VCaP (cell line): ENCODE data around the gene CLVS2.

Experiments
- H3K27ac ChIP-seq: fragments of 450-650 bp; 2 replicates; pipeline ENCODE4 v1.5.1; 2017
- TF ChIP-seq, protein P1 (sequence below): fragments of 450-650 bp; conservative IDR thresholded peaks from 2 replicates; pipeline ENCODE4 v1.5.1; 2017; ENCODE audit warnings: mild to moderate bottlenecking, moderate library complexity

Gene CLVS2

DNA sequence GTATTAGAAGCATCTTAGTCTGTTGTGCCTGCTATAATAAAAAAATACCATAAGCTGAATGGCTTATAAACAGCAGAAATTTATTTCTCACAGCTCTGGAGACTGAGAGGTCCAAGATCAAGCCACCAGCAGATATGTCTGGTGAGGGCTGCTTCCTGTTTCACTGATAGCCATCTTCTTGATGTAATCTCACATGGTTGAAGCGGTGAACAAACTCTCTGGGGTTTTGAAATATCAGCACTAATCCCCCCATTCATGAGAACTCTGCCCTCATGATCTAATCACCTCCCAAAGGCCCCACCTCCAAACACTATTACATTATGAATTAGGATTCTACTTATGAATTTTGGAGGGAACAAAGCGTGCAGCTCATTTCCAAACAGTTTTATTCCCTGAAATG lies 11.6 kb upstream of the CLVS2 start:
- TF ChIP-seq, protein P1, sequence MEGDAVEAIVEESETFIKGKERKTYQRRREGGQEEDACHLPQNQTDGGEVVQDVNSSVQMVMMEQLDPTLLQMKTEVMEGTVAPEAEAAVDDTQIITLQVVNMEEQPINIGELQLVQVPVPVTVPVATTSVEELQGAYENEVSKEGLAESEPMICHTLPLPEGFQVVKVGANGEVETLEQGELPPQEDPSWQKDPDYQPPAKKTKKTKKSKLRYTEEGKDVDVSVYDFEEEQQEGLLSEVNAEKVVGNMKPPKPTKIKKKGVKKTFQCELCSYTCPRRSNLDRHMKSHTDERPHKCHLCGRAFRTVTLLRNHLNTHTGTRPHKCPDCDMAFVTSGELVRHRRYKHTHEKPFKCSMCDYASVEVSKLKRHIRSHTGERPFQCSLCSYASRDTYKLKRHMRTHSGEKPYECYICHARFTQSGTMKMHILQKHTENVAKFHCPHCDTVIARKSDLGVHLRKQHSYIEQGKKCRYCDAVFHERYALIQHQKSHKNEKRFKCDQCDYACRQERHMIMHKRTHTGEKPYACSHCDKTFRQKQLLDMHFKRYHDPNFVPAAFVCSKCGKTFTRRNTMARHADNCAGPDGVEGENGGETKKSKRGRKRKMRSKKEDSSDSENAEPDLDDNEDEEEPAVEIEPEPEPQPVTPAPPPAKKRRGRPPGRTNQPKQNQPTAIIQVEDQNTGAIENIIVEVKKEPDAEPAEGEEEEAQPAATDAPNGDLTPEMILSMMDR: no peak
- no peak overlapping the region for H3K27ac ChIP-seq

DNA sequence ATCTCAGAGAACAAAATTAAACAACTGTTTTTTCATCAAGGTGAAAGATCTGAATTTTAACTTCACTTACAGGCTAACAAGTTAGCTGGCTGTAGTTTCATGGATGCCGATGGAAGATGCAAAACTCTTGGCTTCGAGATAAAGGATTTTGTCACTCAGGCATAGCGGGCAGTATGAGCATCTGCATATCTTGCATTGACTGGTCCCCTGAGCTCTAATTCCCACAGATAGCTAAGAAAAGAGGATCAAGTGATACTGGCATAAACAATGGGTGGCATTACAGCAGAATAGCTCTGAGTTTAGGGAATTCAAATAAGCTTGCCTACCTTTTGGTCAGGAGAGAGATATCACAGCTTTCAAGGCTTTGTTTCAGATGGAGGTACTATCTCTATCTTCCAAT lies 1.8 kb upstream of the CLVS2 start:
- TF ChIP-seq, protein P1: no peak
- no peak overlapping the region for H3K27ac ChIP-seq

GRCh38 chr6:122996794-122997505 lies 915 bp downstream of the CLVS2 start:
- H3K27ac ChIP-seq: no peak overlapping the region
- TF ChIP-seq, protein P1: no peak

DNA sequence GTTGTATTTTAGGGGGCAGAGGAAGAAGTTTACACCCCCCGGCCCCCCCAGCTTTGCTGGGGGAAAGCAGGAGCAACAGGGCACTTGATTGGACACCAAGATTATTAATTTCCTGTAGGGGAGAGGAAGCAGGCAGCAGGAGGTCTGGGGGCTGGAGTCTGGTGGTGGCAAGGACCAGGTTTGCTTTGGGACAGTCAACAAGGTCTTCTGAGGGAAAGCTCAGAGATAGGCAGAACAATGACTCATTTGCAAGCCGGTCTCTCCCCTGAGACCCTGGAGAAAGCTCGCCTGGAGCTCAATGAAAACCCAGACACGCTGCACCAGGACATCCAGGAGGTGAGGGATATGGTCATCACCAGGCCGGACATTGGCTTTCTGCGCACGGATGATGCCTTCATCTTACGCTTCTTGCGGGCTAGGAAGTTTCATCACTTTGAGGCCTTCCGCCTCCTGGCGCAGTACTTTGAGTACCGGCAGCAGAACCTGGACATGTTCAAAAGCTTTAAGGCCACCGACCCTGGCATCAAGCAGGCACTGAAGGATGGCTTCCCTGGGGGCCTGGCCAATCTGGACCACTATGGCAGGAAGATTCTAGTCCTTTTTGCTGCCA lies 1.6 kb downstream of the CLVS2 start:
- TF ChIP-seq, protein P1: no peak

GRCh38 chr6:122998403-122998975 lies 2.5 kb downstream of the CLVS2 start:
- TF ChIP-seq, protein P1: no peak
- H3K27ac ChIP-seq: no peak overlapping the region

More for the DNA sequence above, 1.6 kb downstream of the CLVS2 start:
- H3K27ac ChIP-seq: no peak overlapping the region

- H3K27ac ChIP-seq: no peak overlapping the region
- TF ChIP-seq, protein P1: no peak
Measured at GRCh38 chr6:123000244-123000770, 4.3 kb downstream of the CLVS2 start.

- TF ChIP-seq, protein P1: no peak
Measured at GRCh38 chr6:123001540-123001939, 5.5 kb downstream of the CLVS2 start.

More at GRCh38 chr6:123001540-123001939, 5.5 kb downstream of the CLVS2 start:
- H3K27ac ChIP-seq: no peak overlapping the region
